Lower leg skin (tissue), 4 donors: Measurements from ENCODE around the gene RANBP3L. TPM values are rescaled to one million over a fixed set of nuclear protein-coding genes. Genes with fewer than 3 reads are reported as not detected.

ENCODE experiments used
- DNase-seq, 2 donors: peaks; one replicate each; pipeline ENCODE4 v3.0.0-alpha.2; 2019; ENCODE audit warnings: low spot score in 2 of 2
- H3K4me3 ChIP-seq: fragments of 200-600 bp; sonication (generic); 2 replicates; pipeline ENCODE4 v1.5.1; 2017; ENCODE audit warnings: mild to moderate bottlenecking, low read depth; ENCODE audit not compliant: poor library complexity, severe bottlenecking
- POLR2A ChIP-seq, 2 donors: fragments of 450-650 bp; IDR thresholded peaks; one replicate each; pipeline ENCODE4 v1.6.1; 2016 to 2017; ENCODE audit warnings: antibody characterized with exemption in 2 of 2, mild to moderate bottlenecking in 1 of 2, moderate library complexity in 1 of 2
- WGBS, 2 donors: methylation state at CpG; one replicate each; pipeline ENCODE4 v1.1.5; 2018; 5-methylcytosine and 5-hydroxymethylcytosine counted together
- intact Hi-C: fragments of 100-400 bp; cut with DNase I; formaldehyde crosslinking; loops from one replicate; pipeline ENCODE4 v1.15.0; 2023; ENCODE audit warnings: low total_unique reads
- total RNA-seq, 4 donors: library from RNA; depleted of rRNA; stranded (reverse); fragments of >200 nt; gene quantifications; one replicate each; pipeline ENCODE4 v1.1.0, GENCODE V29; 2016
- TF ChIP-seq, protein P1 (sequence below), 3 donors: fragments of 450-650 bp; IDR thresholded peaks; one replicate each; pipeline ENCODE4 v1.5.1; 2016; ENCODE audit warnings: antibody characterized with exemption in 3 of 3, mild to moderate bottlenecking in 3 of 3, moderate library complexity in 2 of 3

Gene RANBP3L
- total RNA-seq, 4 donors from 2014 or later, result 0.25 to 2.0 (median 1.5) TPM

DNA sequence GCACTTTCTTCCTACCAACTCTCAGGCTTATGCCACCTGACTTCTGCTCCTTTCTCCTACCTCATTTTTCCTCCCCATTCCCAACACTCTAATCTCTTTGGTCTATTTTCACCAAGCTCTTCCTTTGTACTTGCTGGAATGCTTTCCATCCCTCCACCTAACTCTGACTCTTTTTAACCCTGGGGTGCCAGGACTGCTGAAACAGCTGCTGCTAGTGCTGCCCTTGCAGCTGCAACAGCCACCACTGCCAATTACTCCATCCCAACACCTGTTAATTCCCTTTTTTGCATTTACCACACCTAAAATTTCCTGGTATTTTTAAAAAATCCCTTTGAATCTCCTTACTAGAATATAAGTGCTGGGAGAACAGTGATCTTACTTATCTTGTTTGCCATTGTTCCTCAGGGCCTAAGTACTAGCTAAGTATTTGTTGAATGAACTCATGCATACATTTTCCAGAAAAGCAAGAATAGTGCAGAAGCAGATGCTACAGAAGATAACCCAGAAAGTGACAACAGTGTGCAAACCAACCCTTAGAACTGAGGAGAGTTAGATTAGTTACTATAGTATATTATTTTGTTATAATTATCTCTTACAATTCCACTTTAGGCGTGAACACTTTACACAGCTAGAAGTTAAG is 71.4 kb downstream of the RANBP3L start:
- intact Hi-C loops, result no loop called here
- 89 to 93% methylated on average over 1 of the region's 1 CpG for WGBS, 2 donors
- TF ChIP-seq, protein P1, sequence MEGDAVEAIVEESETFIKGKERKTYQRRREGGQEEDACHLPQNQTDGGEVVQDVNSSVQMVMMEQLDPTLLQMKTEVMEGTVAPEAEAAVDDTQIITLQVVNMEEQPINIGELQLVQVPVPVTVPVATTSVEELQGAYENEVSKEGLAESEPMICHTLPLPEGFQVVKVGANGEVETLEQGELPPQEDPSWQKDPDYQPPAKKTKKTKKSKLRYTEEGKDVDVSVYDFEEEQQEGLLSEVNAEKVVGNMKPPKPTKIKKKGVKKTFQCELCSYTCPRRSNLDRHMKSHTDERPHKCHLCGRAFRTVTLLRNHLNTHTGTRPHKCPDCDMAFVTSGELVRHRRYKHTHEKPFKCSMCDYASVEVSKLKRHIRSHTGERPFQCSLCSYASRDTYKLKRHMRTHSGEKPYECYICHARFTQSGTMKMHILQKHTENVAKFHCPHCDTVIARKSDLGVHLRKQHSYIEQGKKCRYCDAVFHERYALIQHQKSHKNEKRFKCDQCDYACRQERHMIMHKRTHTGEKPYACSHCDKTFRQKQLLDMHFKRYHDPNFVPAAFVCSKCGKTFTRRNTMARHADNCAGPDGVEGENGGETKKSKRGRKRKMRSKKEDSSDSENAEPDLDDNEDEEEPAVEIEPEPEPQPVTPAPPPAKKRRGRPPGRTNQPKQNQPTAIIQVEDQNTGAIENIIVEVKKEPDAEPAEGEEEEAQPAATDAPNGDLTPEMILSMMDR (IDR thresholded peaks at IDR 0.05), result no peak
- no peak for TF ChIP-seq POLR2A (IDR thresholded peaks at IDR 0.05)
- DNase-seq, result no peak
- H3K4me3 ChIP-seq, result no peak overlapping the region

DNA sequence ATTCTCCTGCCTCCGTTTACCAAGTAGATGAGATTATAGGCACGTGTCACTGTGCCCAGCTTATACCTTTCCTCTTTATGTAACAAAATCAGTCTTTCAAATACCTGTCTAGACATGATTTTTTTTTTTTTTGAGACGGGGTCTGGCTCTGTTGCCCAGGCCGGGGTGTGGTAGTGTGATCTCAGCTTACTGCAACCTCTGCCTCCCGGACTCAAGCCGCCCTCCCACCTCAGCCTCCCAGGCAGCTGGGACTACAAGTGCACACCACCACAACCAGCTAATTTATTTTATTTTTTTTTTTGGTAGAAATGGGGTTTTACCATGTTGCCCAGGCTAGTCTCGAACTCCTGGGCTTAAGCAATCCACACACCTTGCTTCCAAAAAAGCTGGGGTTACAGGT is 73.2 kb downstream of the RANBP3L start:
- WGBS, 2 donors, result 93 to 94% methylated on average over 7 of the region's 7 CpGs

DNA sequence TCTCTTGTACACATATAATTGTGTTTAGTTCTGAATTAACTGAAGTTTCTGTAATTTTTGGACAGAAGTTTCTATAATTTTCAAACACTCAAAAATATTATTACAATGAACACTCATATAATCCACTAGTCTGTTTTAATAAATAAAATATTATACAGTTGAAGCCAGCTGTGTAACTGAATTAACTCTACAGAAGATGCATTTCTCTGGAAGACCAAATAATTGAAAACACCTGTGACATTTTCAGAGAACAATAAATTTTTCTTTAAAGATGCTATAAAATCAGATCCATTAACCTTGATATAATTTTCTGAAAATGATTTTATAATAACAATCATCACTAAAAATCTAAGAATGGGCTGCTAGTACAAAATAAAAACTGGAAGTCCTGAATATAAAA is 74.7 kb downstream of the RANBP3L start:
- no peak overlapping the region for H3K4me3 ChIP-seq
- DNase-seq, result no peak
- TF ChIP-seq, protein P1 (IDR thresholded peaks at IDR 0.05), result no peak
- no peak for TF ChIP-seq POLR2A (IDR thresholded peaks at IDR 0.05)
- intact Hi-C loops, result no loop called here

More for the DNA sequence above, 73.2 kb downstream of the RANBP3L start:
- H3K4me3 ChIP-seq, result no peak overlapping the region
- no peak for DNase-seq
- intact Hi-C loops, result no loop called here
- TF ChIP-seq, protein P1 (IDR thresholded peaks at IDR 0.05), result no peak
- no peak for TF ChIP-seq POLR2A (IDR thresholded peaks at IDR 0.05)

DNA sequence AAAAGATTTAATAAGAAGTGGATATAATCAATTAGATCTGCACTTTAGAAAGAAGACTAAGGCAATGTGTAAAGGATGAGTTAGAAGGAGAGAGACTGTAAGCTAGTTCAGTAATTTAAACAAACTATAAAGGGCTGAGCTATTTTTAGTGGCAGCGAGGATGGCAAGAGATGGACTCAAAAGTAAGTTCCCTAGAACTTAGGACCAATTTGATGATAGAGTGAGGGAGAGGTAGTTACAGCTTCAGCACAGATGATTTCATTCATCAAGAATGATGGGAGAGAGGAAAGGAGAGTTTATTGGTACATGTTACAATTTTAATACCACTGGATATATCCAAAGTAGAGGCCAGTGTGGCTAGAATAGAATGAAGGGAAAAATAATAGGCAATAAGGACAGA is 79.1 kb downstream of the RANBP3L start:
- intact Hi-C loops, result no loop called here
- 97 to 100% methylated on average over 1 of the region's 1 CpG for WGBS, 2 donors
- DNase-seq, result no peak
- TF ChIP-seq, protein P1 (IDR thresholded peaks at IDR 0.05), result no peak
- TF ChIP-seq POLR2A (IDR thresholded peaks at IDR 0.05), result no peak
- no peak overlapping the region for H3K4me3 ChIP-seq

DNA sequence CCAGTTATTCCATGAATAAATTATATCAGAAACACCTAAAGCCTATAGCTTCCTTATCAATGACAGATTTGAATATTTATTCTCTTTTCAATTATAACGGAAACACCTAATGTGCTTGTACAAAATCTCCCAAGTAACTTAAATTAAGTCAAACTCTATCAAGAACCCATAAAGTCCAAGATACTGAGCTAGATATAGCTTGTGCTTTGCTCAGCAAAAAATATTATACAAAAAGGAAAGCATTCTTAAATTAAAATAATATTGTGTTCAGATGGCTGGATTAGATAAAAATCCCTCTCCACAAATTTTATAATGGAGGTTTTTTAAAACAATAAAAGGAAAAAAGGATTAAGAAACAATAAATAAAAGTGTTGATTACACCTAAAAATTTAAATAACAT is 83.7 kb downstream of the RANBP3L start:
- no peak overlapping the region for H3K4me3 ChIP-seq
- no peak for DNase-seq
- TF ChIP-seq, protein P1 (IDR thresholded peaks at IDR 0.05), result no peak
- TF ChIP-seq POLR2A (IDR thresholded peaks at IDR 0.05), result no peak
- intact Hi-C loops, result no loop called here
- WGBS, 2 donors, result 98% methylated on average over 1 of the region's 1 CpG

DNA sequence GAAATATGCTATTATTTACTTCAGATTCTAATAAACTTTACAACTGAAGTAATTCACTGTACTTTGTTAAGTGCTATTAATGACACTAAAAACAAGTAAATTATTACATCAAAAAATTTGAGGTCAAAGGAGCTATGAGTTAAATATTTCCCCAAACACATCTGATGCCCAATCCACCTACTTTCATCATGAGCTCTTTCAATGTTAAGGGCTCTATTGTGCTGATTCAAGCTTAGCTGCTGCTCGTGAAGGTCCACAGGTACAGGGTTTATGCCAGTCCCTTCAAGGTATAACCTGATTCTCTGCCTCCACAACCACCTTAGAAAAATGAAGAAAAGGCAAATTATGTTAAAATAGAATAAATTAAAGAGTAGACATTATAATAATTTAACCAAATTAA is 84.1 kb downstream of the RANBP3L start:
- TF ChIP-seq, protein P1 (IDR thresholded peaks at IDR 0.05), result no peak
- no peak for TF ChIP-seq POLR2A (IDR thresholded peaks at IDR 0.05)
- no peak overlapping the region for H3K4me3 ChIP-seq
- no peak for DNase-seq
- WGBS, 2 donors, result 85 to 88% methylated on average over 1 of the region's 1 CpG
- intact Hi-C loops, result no loop called here
